Bronchial epithelial cell (primary cell): Measurements from ENCODE around the gene BORCS6. TPM values are rescaled to one million over a fixed set of nuclear protein-coding genes. Genes with fewer than 3 reads are reported as not detected.

Experiments
- DNase-seq: peaks from one replicate; pipeline ENCODE4 v3.0.0-alpha.2; 2010; ENCODE audit warnings: low read depth
- FAIRE-seq: peaks from 2 replicates; lab custom pipeline; 2011; peaks lifted over from hg19 to GRCh38; lab: Jason Lieb, UNC
- H3K27me3 ChIP-seq: 2 replicates; pipeline ENCODE4 v1.5.1; 2011; ENCODE audit warnings: low read length; ENCODE audit not compliant: control insufficient read depth, insufficient read depth
- H3K36me3 ChIP-seq: 2 replicates; pipeline ENCODE4 v1.5.1; 2011; ENCODE audit warnings: low read length; ENCODE audit not compliant: control insufficient read depth, insufficient read depth
- H3K4me3 ChIP-seq: 2 replicates; pipeline ENCODE4 v1.5.1; 2011; ENCODE audit warnings: mild to moderate bottlenecking, low read depth, low read length, control low read depth
- total RNA-seq: library from RNA; depleted of rRNA; stranded (reverse); fragments of >200 nt; gene quantifications from 2 replicates; pipeline ENCODE4 v1.2.1, GENCODE V29; 2014
- TF ChIP-seq, protein P1 (sequence below): IDR thresholded peaks from 2 replicates; pipeline ENCODE4 v1.5.1; 2011; ENCODE audit warnings: mild to moderate bottlenecking, moderate library complexity, low read length, control low read depth, inconsistent platforms; ENCODE audit not compliant: insufficient read depth, severe bottlenecking

BORCS6 gene
- total RNA-seq, 1 donor from 2014 or later: 6.8 TPM

DNA sequence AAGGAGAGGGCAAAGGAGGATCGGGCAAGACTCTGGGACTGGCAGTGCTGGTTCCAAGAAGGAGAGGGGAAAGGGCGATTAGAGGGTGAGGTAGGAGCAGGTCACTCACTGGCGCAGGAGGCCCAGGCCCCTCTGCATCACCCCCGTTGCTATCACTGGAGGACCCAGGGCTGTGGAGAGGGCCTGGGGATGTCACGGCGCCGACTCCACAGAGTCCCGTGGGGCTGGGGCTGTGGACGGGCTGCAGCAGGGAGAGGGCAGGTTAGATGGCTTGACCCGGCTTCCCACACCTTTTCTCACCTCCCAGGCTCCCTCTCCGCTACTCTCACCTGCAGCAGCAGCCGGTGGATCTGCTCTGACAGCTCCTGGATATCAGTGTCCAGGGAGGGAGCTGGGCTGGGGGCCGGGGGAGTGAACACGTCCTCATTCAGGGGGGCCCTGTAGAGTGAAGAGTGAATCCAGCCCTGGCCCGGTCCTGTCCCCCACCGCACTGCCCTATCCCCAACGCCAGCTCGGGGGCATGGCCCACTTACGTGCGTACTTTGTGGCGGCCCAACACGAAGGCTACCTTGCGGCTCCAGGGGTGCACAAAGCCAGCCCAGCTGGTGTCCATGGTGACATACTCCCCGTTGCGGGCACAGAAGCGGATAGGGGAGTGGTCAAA, 42.7 kb downstream of the BORCS6 start:
- FAIRE-seq (no peak), DNase-seq (no peak)
- TF ChIP-seq, protein P1, sequence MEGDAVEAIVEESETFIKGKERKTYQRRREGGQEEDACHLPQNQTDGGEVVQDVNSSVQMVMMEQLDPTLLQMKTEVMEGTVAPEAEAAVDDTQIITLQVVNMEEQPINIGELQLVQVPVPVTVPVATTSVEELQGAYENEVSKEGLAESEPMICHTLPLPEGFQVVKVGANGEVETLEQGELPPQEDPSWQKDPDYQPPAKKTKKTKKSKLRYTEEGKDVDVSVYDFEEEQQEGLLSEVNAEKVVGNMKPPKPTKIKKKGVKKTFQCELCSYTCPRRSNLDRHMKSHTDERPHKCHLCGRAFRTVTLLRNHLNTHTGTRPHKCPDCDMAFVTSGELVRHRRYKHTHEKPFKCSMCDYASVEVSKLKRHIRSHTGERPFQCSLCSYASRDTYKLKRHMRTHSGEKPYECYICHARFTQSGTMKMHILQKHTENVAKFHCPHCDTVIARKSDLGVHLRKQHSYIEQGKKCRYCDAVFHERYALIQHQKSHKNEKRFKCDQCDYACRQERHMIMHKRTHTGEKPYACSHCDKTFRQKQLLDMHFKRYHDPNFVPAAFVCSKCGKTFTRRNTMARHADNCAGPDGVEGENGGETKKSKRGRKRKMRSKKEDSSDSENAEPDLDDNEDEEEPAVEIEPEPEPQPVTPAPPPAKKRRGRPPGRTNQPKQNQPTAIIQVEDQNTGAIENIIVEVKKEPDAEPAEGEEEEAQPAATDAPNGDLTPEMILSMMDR: no peak
- Histone ChIP-seq H3K36me3 (peaks cover 87% of the 10 kb centered on the region), H3K4me3 (no peak overlapping the region), H3K27me3 (no peaks in the 10 kb centered on the region)

DNA sequence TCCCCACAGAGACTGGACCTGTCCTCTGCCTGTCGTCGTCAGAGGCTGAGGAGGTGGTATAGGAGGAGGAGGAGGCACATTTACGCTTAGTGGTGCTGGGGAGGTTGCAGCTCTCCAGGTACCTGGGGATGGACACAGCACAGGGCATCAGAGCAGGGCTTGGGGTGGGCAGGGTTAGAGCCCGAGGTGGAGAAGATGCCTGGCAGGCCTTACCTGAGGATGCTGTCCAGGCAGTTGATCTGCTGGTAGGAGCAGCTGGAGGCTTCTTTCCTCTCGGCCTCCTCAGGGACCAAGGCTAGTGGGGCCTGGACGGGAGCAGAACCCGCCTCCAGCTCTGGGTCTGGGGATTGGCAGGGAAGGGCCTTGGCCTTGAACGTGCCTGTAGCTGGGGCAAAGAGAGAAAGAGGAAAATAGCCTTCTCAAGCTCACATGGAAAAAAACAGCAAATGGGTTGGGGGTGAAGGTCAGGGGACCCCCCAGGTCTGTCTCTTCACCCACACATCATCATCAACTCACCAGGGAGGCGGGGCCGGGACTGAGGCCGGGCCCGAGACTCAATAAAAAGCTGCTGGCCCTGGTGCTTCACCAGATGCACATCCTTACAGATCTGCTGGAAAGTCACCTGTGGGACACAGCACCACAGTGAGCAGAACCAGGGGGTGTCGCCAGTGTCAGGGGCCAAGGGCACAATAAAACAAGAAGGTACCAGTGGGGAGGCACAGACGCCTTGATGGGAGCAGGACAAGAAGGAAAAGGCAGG, 43.4 kb downstream of the BORCS6 start:
- no peak overlapping the region for H3K4me3 ChIP-seq
- FAIRE-seq: no peak
- no peak for DNase-seq
- no peaks in the 10 kb centered on the region for H3K27me3 ChIP-seq
- TF ChIP-seq, protein P1: no peak
- H3K36me3 ChIP-seq: peaks cover 87% of the 10 kb centered on the region

DNA sequence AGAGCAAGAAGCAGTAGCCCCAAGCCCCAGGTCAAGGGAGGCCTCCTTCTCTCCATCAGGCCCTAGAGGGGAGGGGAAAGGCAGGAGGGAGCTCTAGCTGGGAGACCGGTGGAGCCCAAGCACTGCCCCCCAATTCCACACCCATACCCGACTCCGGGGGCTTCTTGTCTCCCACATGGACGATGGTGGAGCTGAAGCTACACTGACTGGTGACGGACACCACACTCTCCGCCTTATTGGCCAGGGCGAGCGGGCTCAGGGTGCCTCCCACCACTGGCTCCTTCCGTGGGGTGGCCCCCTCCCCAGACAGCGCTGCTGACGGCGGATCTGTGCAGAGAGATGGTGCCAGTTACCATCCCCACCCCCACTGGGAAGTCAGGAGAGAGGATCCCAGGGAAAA, 44.2 kb downstream of the BORCS6 start:
- Histone ChIP-seq H3K27me3 (no peaks in the 10 kb centered on the region), H3K4me3 (no peak overlapping the region), H3K36me3 (peaks cover 86% of the 10 kb centered on the region)
- FAIRE-seq: no peak
- DNase-seq: no peak
- TF ChIP-seq, protein P1: no peak

DNA sequence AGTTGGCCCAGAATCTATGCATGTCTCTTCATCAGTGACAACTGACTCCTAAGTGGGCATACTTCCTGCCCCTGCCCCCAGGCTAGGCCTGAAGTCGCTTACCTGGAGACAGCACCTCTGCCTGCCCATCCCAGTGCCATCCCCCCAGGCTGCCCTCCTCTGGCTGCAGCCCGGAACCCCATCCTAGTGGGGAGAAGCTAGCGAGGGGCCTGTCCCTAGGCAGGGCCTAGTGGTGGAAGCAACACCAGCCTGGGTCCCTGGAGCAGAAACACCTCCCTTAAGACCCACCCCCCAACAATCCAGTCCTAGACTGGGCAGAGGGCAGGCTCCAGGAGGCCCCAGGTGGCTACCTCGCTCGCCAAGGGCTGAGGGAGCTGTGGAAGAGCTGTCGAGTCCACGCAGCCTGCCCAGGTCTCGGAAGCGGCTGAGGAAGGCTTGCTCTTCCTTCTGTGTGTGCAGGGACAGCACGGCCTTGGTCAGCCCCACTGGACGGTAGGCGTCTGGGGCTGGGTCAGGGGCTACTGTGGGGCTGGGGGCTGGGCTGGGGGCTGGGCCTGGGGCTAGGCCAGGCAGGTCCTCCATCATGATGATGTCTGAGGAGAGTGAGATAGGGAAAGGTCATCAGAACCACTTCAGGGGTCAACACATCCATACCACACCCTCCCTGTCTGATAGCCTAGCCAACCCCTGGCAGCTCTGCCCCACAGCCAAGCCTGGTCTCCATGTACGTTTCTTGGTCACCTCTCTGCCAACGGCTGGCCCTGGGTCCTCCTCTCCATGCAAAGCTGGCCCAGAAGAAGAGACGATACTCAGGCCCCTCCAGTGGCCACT, 45.4 kb downstream of the BORCS6 start:
- no peak for DNase-seq
- no peak for FAIRE-seq
- Histone ChIP-seq H3K4me3 (no peak overlapping the region), H3K36me3 (peaks cover 80% of the 10 kb centered on the region), H3K27me3 (no peaks in the 10 kb centered on the region)
- TF ChIP-seq, protein P1: no peak

DNA sequence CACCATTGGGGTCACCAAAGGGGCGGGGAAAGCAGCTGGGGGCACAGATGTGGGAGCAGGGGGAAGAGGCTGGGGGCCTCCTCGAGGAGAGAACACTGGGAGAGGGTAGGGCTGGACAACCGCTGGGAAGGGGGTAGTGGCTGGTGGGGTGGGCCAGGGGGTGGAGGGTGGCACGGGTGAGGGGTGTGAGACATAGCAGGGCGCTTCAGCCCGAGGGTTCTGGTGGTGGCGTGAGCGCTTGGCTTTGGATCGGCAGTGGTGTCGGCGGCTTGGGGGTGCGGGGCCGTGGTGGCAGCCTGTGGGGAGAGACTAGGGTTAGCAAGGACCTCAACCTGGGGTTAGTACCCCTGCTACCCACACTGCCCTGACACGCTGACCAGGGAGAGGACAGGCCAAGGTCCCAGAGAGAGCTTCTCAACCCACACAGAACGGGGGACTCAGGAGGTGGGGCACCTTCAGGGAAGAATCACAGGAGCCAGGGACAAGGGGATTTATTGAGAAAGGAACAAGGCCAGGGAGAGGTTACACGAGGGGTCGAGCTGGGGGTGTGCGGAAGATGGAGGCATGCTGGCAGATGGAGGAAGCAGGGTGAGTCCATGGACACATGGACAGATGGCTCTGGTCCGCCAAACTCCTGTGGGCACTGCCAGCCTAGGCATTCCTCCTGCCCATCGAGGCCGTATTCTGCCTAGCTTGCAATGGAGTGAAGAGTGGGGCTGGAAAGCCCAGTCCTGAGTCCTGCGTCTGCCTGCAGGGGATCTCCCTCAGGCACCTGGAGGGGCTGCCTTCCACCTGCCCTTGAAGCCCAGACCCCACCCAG, 46.2 kb downstream of the BORCS6 start:
- FAIRE-seq (no peak), DNase-seq (no peak)
- peaks cover 73% of the 10 kb centered on the region for H3K36me3 ChIP-seq
- no peak overlapping the region for H3K4me3 ChIP-seq
- no peaks in the 10 kb centered on the region for H3K27me3 ChIP-seq
- TF ChIP-seq, protein P1: no peak
